ENCODE measurements around the gene COL6A2. TPM values are rescaled to one million over a fixed set of nuclear protein-coding genes. Genes with fewer than 3 reads are reported as not detected.

The COL6A2 gene
- total RNA-seq, 1 donor from 2014 or later: 1,821 TPM

GRCh38 chr21:46150073-46150472, 52.2 kb downstream of the COL6A2 start:
- no peaks in the 10 kb centered on the region for H3K9me3 Mint-ChIP-seq (ENCODE audit: unreplicated experiment)
- TF ChIP-seq, protein P1, sequence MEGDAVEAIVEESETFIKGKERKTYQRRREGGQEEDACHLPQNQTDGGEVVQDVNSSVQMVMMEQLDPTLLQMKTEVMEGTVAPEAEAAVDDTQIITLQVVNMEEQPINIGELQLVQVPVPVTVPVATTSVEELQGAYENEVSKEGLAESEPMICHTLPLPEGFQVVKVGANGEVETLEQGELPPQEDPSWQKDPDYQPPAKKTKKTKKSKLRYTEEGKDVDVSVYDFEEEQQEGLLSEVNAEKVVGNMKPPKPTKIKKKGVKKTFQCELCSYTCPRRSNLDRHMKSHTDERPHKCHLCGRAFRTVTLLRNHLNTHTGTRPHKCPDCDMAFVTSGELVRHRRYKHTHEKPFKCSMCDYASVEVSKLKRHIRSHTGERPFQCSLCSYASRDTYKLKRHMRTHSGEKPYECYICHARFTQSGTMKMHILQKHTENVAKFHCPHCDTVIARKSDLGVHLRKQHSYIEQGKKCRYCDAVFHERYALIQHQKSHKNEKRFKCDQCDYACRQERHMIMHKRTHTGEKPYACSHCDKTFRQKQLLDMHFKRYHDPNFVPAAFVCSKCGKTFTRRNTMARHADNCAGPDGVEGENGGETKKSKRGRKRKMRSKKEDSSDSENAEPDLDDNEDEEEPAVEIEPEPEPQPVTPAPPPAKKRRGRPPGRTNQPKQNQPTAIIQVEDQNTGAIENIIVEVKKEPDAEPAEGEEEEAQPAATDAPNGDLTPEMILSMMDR (IDR thresholded peaks at IDR 0.05): no peak
- H3K36me3 Mint-ChIP-seq (ENCODE audit: unreplicated experiment): no peaks in the 10 kb centered on the region
- no peaks in the 10 kb centered on the region for H3K27me3 Mint-ChIP-seq (ENCODE audit: unreplicated experiment)
- H3K4me3 Mint-ChIP-seq (ENCODE audit: unreplicated experiment): no peak overlapping the region
- H3K4me1 Mint-ChIP-seq (ENCODE audit: unreplicated experiment): no peaks in the 10 kb centered on the region
- no peak overlapping the region for H3K27ac Mint-ChIP-seq (ENCODE audit: unreplicated experiment)
- no peak for DNase-seq (ENCODE audit: extremely low spot score, unreplicated experiment)

GRCh38 chr21:46150491-46151121, 52.7 kb downstream of the COL6A2 start:
- H3K4me1 Mint-ChIP-seq (ENCODE audit: unreplicated experiment): no peaks in the 10 kb centered on the region
- TF ChIP-seq, protein P1 (IDR thresholded peaks at IDR 0.05): no peak
- DNase-seq (ENCODE audit: extremely low spot score, unreplicated experiment): no peak
- no peak overlapping the region for H3K4me3 Mint-ChIP-seq (ENCODE audit: unreplicated experiment)
- H3K27me3 Mint-ChIP-seq (ENCODE audit: unreplicated experiment): no peaks in the 10 kb centered on the region
- H3K27ac Mint-ChIP-seq (ENCODE audit: unreplicated experiment): no peak overlapping the region
- no peaks in the 10 kb centered on the region for H3K9me3 Mint-ChIP-seq (ENCODE audit: unreplicated experiment)
- H3K36me3 Mint-ChIP-seq (ENCODE audit: unreplicated experiment): no peaks in the 10 kb centered on the region

DNA sequence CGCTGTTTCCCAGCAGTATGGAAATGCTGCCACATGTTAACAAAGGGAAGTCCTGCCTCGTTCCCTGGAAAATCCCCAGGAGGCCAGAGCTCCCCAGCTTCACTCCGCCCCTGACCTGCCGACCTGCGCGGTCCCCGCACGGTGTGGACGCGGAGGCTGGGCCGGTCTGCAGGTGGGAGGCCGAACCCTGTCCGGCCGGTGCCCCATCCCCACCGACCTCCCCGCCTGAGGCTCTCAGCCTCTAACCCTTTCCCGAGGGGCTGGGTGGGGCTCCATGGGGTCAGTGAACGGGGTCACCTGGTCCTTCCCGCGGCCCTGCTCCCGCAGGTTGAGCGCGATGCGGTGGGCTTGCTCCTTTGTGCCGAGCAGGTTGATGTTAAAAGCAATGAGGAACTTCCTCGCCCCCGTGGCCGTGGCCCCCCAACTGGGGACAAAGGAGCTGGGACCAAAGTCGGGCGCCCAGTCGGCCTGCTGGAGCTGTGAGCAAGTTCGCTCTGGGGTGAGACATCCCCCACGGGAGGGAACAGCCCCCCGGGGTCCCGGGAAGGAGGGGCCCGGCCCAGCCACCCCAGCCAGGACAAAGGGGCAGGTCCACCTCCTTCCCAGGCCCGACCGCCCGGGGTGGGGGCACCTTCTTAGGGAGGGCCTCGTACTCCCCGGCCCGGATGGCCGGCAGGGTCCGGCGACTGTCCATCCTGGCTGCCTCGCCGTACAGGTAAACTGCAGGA, 53.5 kb downstream of the COL6A2 start:
- H3K4me3 Mint-ChIP-seq (ENCODE audit: unreplicated experiment): no peak overlapping the region
- no peaks in the 10 kb centered on the region for H3K27me3 Mint-ChIP-seq (ENCODE audit: unreplicated experiment)
- TF ChIP-seq, protein P1 (IDR thresholded peaks at IDR 0.05): no peak
- peak; percentile 84 for DNase-seq (ENCODE audit: extremely low spot score, unreplicated experiment)
- no peaks in the 10 kb centered on the region for H3K4me1 Mint-ChIP-seq (ENCODE audit: unreplicated experiment)
- no peak overlapping the region for H3K27ac Mint-ChIP-seq (ENCODE audit: unreplicated experiment)
- no peaks in the 10 kb centered on the region for H3K36me3 Mint-ChIP-seq (ENCODE audit: unreplicated experiment)
- H3K9me3 Mint-ChIP-seq (ENCODE audit: unreplicated experiment): no peaks in the 10 kb centered on the region

- Mint-ChIP-seq H3K27me3 (ENCODE audit: unreplicated experiment) (no peaks in the 10 kb centered on the region), H3K36me3 (ENCODE audit: unreplicated experiment) (no peaks in the 10 kb centered on the region), H3K27ac (ENCODE audit: unreplicated experiment) (no peak overlapping the region), H3K4me1 (ENCODE audit: unreplicated experiment) (no peaks in the 10 kb centered on the region), H3K4me3 (ENCODE audit: unreplicated experiment) (no peak overlapping the region), H3K9me3 (ENCODE audit: unreplicated experiment) (no peaks in the 10 kb centered on the region)
- DNase-seq (ENCODE audit: extremely low spot score, unreplicated experiment): no peak
- TF ChIP-seq, protein P1 (IDR thresholded peaks at IDR 0.05): no peak
Observed at GRCh38 chr21:46151989-46152926, 54.3 kb downstream of the COL6A2 start.

DNA sequence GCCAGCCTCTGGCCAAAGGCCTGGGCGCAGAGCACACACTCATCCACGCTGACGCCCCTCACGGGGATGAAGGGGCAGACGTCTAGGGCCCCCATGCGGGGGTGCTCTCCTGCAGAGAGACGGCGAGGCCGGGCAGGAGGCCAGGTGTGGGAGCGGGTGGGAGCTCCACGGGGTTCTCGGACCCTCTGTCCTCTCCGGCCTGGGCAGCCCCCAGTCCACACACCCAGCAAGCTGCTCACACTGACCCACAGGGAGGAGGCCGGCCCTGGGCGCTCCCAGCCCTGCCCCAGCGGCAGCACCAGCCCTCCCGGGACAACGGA, 55.0 kb downstream of the COL6A2 start:
- TF ChIP-seq, protein P1 (IDR thresholded peaks at IDR 0.05): no peak
- Mint-ChIP-seq H3K27ac (ENCODE audit: unreplicated experiment) (no peak overlapping the region), H3K4me3 (ENCODE audit: unreplicated experiment) (no peak overlapping the region), H3K4me1 (ENCODE audit: unreplicated experiment) (no peaks in the 10 kb centered on the region), H3K27me3 (ENCODE audit: unreplicated experiment) (no peaks in the 10 kb centered on the region), H3K9me3 (ENCODE audit: unreplicated experiment) (no peaks in the 10 kb centered on the region), H3K36me3 (ENCODE audit: unreplicated experiment) (no peaks in the 10 kb centered on the region)
- DNase-seq (ENCODE audit: extremely low spot score, unreplicated experiment): peak; percentile 81
